HG03521 (cell line): Measurements from ENCODE around the gene RENBP.
A peak's percentile ranks its signal among the peaks of the same experiment; 100 is the strongest.

Experiments used
- ATAC-seq: cut with Tn5 transposase; IDR thresholded peaks from one replicate; pipeline ENCODE4 v1.9.1; 2021; ENCODE audit warnings: mild to moderate bottlenecking, moderate library complexity; ENCODE audit not compliant: unreplicated experiment

RENBP gene

GRCh38 chrX:153934762-153935325 is 9.6 kb downstream of the RENBP start, which contains the start of gene NAA10:
NAA10 (minus strand) TSS chrX:153935037; CDS start chrX:153934904, 133 bp downstream.
- ATAC-seq = peak; percentile 88

- ATAC-seq = peak; percentile 21
Measured at GRCh38 chrX:153934148-153934761, 10.2 kb downstream of the RENBP start.

- no peak for ATAC-seq
Measured at GRCh38 chrX:153933748-153934147, 10.7 kb downstream of the RENBP start.

GRCh38 chrX:153932220-153932915 is 12.1 kb downstream of the RENBP start:
- no peak for ATAC-seq

GRCh38 chrX:153931748-153932147 is 12.7 kb downstream of the RENBP start:
- ATAC-seq = no peak

- ATAC-seq = no peak
Measured at GRCh38 chrX:153931151-153931550, 13.3 kb downstream of the RENBP start.

- no peak for ATAC-seq
Measured at GRCh38 chrX:153930011-153930910, 14.2 kb downstream of the RENBP start.

GRCh38 chrX:153929576-153929975 is 14.9 kb downstream of the RENBP start:
- ATAC-seq = no peak

- no peak for ATAC-seq
Measured at GRCh38 chrX:153928846-153929245, 15.6 kb downstream of the RENBP start.

GRCh38 chrX:153927922-153928760 is 16.3 kb downstream of the RENBP start:
- peak; percentile 70 for ATAC-seq

- ATAC-seq = no peak
Measured at GRCh38 chrX:153927672-153927921, 16.8 kb downstream of the RENBP start.

GRCh38 chrX:153926858-153927671 is 17.4 kb downstream of the RENBP start:
- peak; percentile 34 for ATAC-seq

GRCh38 chrX:153926552-153926857 is 17.9 kb downstream of the RENBP start:
- ATAC-seq = no peak

GRCh38 chrX:153925739-153926551 is 18.5 kb downstream of the RENBP start, which contains the start of gene ARHGAP4:
ARHGAP4 (minus strand) TSS chrX:153926264; CDS start chrX:153926202, 62 bp downstream.
- no peak for ATAC-seq

- ATAC-seq = no peak
Measured at GRCh38 chrX:153925387-153925738, 19.1 kb downstream of the RENBP start.

GRCh38 chrX:153924149-153924861 is 20.1 kb downstream of the RENBP start:
- ATAC-seq = no peak

- no peak for ATAC-seq
Measured at GRCh38 chrX:153922932-153923857, 21.2 kb downstream of the RENBP start.
